ENCODE data around the gene ZAR1L.
A peak's percentile ranks its signal among the peaks of the same experiment; 100 is the strongest.

Gene ZAR1L

DNA sequence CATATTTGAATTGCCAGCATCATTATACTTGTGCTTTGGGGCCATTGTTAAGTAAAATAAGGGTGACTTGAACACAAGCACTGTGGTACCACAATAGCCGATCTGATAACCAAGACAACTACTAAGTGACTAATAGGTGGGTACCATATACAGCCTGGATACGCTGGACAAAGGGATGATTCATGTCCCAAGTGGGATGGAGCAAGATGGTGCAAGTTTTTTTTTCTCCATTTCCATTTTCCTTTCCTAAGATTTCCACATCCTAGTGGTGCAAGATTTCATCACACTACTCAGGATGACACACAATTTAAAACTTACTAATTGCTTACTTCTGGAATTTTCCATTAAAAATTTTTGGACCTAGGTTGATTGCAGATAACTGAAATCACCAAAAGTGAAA, 15.3 kb upstream of the ZAR1L start:
- no peak overlapping the region for H3K4ac ChIP-seq (ENCODE audit: low read depth, low read length)

DNA sequence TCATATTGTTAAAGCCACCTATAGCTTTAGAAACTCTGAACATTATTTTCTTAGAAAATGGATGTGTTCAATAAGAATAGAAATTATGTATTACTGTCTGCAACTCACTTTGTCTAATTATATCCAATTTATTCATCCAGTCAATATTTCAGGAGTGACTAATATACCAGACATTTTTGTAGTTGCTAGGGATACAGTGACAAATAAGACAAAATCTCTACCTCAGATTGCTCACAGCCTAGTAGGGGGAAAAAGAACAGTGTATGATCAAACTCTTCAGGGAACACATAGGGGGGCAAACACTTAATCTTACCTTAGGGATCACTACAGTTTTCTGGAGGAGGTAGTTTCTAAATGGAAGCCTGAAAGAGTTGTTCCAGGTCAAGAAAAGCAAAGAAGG, 8.7 kb upstream of the ZAR1L start:
- H3K14ac ChIP-seq (ENCODE audit: low read length): no peak overlapping the region
- H4K91ac ChIP-seq (ENCODE audit: low read depth, low read length): no peak overlapping the region
- no peak overlapping the region for H2AFZ ChIP-seq (ENCODE audit: insufficient read depth, low read length, poor library complexity)
- no peak overlapping the region for H3K4me3 ChIP-seq (ENCODE audit: low read depth, low read length)
- no peaks in the 10 kb centered on the region for H3K9me3 ChIP-seq (ENCODE audit: insufficient read depth, low read depth, low read length)
- no peak overlapping the region for H4K12ac ChIP-seq (ENCODE audit: low read depth, low read length)
- no peak overlapping the region for H3K18ac ChIP-seq (ENCODE audit: low read length)
- H3K79me1 ChIP-seq (ENCODE audit: low read length): no peaks in the 10 kb centered on the region
- H3K79me2 ChIP-seq (ENCODE audit: control insufficient read depth, insufficient read depth, low read length, poor library complexity): no peaks in the 10 kb centered on the region
- no peaks in the 10 kb centered on the region for H3K4me1 ChIP-seq (ENCODE audit: control insufficient read depth in 1 of 2, insufficient read depth in 2 of 2, low read length in 2 of 2)
- H3K4me2 ChIP-seq (ENCODE audit: low read length): no peak overlapping the region
- H3K27ac ChIP-seq (ENCODE audit: low read depth, low read length): no peak overlapping the region
- peaks cover 3 to 5% of the 10 kb centered on the region in 2 experiments for H3K36me3 ChIP-seq (ENCODE audit: control insufficient read depth in 1 of 2, insufficient read depth in 2 of 2, low read length in 2 of 2)
- no peak overlapping the region for H2AK5ac ChIP-seq (ENCODE audit: low read length)
- no peak overlapping the region for H3K9ac ChIP-seq (ENCODE audit: low read length)
- H3K23ac ChIP-seq (ENCODE audit: low read length): no peak overlapping the region
- no peak overlapping the region for H2BK5ac ChIP-seq (ENCODE audit: low read depth, low read length, poor library complexity)
- H3K4ac ChIP-seq (ENCODE audit: low read depth, low read length): no peak overlapping the region
- no peaks in the 10 kb centered on the region for H3K27me3 ChIP-seq (ENCODE audit: insufficient read depth, low read length)
- no peak overlapping the region for H2BK12ac ChIP-seq (ENCODE audit: low read length)
- H2BK120ac ChIP-seq (ENCODE audit: insufficient read depth, low read length, poor library complexity): no peak overlapping the region
- H4K8ac ChIP-seq (ENCODE audit: low read depth, low read length): no peak overlapping the region
- peak in 1 of 2 donors; percentile 9 for DNase-seq

More for the DNA sequence above, 15.3 kb upstream of the ZAR1L start:
- Histone ChIP-seq H3K27me3 (ENCODE audit: insufficient read depth, low read length) (no peaks in the 10 kb centered on the region), H2BK5ac (ENCODE audit: low read depth, low read length, poor library complexity) (no peak overlapping the region), H3K9ac (ENCODE audit: low read length) (no peak overlapping the region), H3K4me3 (ENCODE audit: low read depth, low read length) (no peak overlapping the region), H3K14ac (ENCODE audit: low read length) (no peak overlapping the region), H2AK5ac (ENCODE audit: low read length) (no peak overlapping the region), H2BK120ac (ENCODE audit: insufficient read depth, low read length, poor library complexity) (no peak overlapping the region), H3K23ac (ENCODE audit: low read length) (no peak overlapping the region), H3K18ac (ENCODE audit: low read length) (no peak overlapping the region), H4K91ac (ENCODE audit: low read depth, low read length) (no peak overlapping the region), H4K8ac (ENCODE audit: low read depth, low read length) (no peak overlapping the region), H3K79me1 (ENCODE audit: low read length) (no peaks in the 10 kb centered on the region), H3K36me3 (ENCODE audit: control insufficient read depth in 1 of 2, insufficient read depth in 2 of 2, low read length in 2 of 2) (peaks cover 2 to 7% of the 10 kb centered on the region in 2 experiments), H3K79me2 (ENCODE audit: control insufficient read depth, insufficient read depth, low read length, poor library complexity) (no peaks in the 10 kb centered on the region), H2BK12ac (ENCODE audit: low read length) (no peak overlapping the region), H3K4me1 (ENCODE audit: control insufficient read depth in 1 of 2, insufficient read depth in 2 of 2, low read length in 2 of 2) (no peaks in the 10 kb centered on the region), H2AFZ (ENCODE audit: insufficient read depth, low read length, poor library complexity) (no peak overlapping the region), H3K9me3 (ENCODE audit: insufficient read depth, low read depth, low read length) (no peaks in the 10 kb centered on the region), H3K4me2 (ENCODE audit: low read length) (no peak overlapping the region), H3K27ac (ENCODE audit: low read depth, low read length) (no peak overlapping the region), H4K12ac (ENCODE audit: low read depth, low read length) (no peak overlapping the region)
- peak; percentile 11 to 41 for DNase-seq
- no CpG with 5 or more reads among the region's 2 CpGs for WGBS (ENCODE audit: extremely low coverage, insufficient coverage, insufficient read length)

- H2BK120ac ChIP-seq (ENCODE audit: insufficient read depth, low read length, poor library complexity): no peak overlapping the region
- H3K36me3 ChIP-seq (ENCODE audit: control insufficient read depth in 1 of 2, insufficient read depth in 2 of 2, low read length in 2 of 2): peaks cover 2 to 3% of the 10 kb centered on the region in 2 experiments
- no peak overlapping the region for H3K4me2 ChIP-seq (ENCODE audit: low read length)
- no peak overlapping the region for H2AFZ ChIP-seq (ENCODE audit: insufficient read depth, low read length, poor library complexity)
- no CpG with 5 or more reads among the region's 4 CpGs for WGBS (ENCODE audit: extremely low coverage, insufficient coverage, insufficient read length)
- H2BK12ac ChIP-seq (ENCODE audit: low read length): no peak overlapping the region
- no peaks in the 10 kb centered on the region for H3K9me3 ChIP-seq (ENCODE audit: insufficient read depth, low read depth, low read length)
- H2BK5ac ChIP-seq (ENCODE audit: low read depth, low read length, poor library complexity): no peak overlapping the region
- H4K91ac ChIP-seq (ENCODE audit: low read depth, low read length): no peak overlapping the region
- H2AK5ac ChIP-seq (ENCODE audit: low read length): no peak overlapping the region
- H3K79me1 ChIP-seq (ENCODE audit: low read length): peaks cover 1% of the 10 kb centered on the region
- no peak overlapping the region for H3K23ac ChIP-seq (ENCODE audit: low read length)
- DNase-seq: no peak
- H3K27me3 ChIP-seq (ENCODE audit: insufficient read depth, low read length): no peaks in the 10 kb centered on the region
- H4K12ac ChIP-seq (ENCODE audit: low read depth, low read length): no peak overlapping the region
- H3K4ac ChIP-seq (ENCODE audit: low read depth, low read length): no peak overlapping the region
- H3K14ac ChIP-seq (ENCODE audit: low read length): no peak overlapping the region
- no peak overlapping the region for H3K9ac ChIP-seq (ENCODE audit: low read length)
- no peaks in the 10 kb centered on the region for H3K4me1 ChIP-seq (ENCODE audit: control insufficient read depth in 1 of 2, insufficient read depth in 2 of 2, low read length in 2 of 2)
- peaks cover under 1% of the 10 kb centered on the region for H3K79me2 ChIP-seq (ENCODE audit: control insufficient read depth, insufficient read depth, low read length, poor library complexity)
- no peak overlapping the region for H3K4me3 ChIP-seq (ENCODE audit: low read depth, low read length)
- no peak overlapping the region for H3K27ac ChIP-seq (ENCODE audit: low read depth, low read length)
- H4K8ac ChIP-seq (ENCODE audit: low read depth, low read length): no peak overlapping the region
- H3K18ac ChIP-seq (ENCODE audit: low read length): no peak overlapping the region
Observed at GRCh38 chr13:32320528-32320927, 5.4 kb upstream of the ZAR1L start.

DNA sequence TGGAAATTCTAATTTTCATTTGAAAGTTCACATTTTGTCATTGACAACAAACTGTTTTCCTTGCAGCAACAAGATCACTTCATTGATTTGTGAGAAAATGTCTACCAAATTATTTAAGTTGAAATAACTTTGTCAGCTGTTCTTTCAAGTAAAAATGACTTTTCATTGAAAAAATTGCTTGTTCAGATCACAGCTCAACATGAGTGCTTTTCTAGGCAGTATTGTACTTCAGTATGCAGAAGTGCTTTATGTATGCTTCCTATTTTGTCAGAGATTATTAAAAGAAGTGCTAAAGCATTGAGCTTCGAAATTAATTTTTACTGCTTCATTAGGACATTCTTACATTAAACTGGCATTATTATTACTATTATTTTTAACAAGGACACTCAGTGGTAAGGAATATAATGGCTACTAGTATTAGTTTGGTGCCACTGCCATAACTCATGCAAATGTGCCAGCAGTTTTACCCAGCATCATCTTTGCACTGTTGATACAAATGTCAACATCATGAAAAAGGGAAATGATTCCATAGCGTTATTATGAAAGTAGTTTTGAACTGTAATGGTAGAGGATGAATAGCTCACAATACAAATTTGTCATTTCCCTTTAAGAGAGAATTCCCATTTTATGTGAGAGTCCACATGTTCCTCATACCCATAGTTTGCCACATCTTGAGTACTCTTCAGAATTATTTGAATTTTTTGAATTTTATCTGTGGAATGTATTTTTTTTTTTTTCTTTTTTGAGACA, 2.7 kb upstream of the ZAR1L start:
- no peak overlapping the region for H3K4ac ChIP-seq (ENCODE audit: low read depth, low read length)
- no peak overlapping the region for H3K4me2 ChIP-seq (ENCODE audit: low read length)
- H4K12ac ChIP-seq (ENCODE audit: low read depth, low read length): no peak overlapping the region
- no peak overlapping the region for H3K4me3 ChIP-seq (ENCODE audit: low read depth, low read length)
- H4K91ac ChIP-seq (ENCODE audit: low read depth, low read length): no peak overlapping the region
- no peak overlapping the region for H3K23ac ChIP-seq (ENCODE audit: low read length)
- no peak overlapping the region for H2BK12ac ChIP-seq (ENCODE audit: low read length)
- H2BK120ac ChIP-seq (ENCODE audit: insufficient read depth, low read length, poor library complexity): no peak overlapping the region
- H3K9ac ChIP-seq (ENCODE audit: low read length): no peak overlapping the region
- no peak overlapping the region for H2BK5ac ChIP-seq (ENCODE audit: low read depth, low read length, poor library complexity)
- no peak overlapping the region for H3K14ac ChIP-seq (ENCODE audit: low read length)
- H2AK5ac ChIP-seq (ENCODE audit: low read length): no peak overlapping the region
- H2AFZ ChIP-seq (ENCODE audit: insufficient read depth, low read length, poor library complexity): no peak overlapping the region
- H3K79me1 ChIP-seq (ENCODE audit: low read length): peaks cover 7% of the 10 kb centered on the region
- peaks cover 2% of the 10 kb centered on the region for H3K79me2 ChIP-seq (ENCODE audit: control insufficient read depth, insufficient read depth, low read length, poor library complexity)
- DNase-seq: peak in 1 of 2 donors; percentile 68
- WGBS (ENCODE audit: extremely low coverage, insufficient coverage, insufficient read length): no CpG with 5 or more reads among the region's 2 CpGs
- H3K18ac ChIP-seq (ENCODE audit: low read length): no peak overlapping the region
- H3K27me3 ChIP-seq (ENCODE audit: insufficient read depth, low read length): no peaks in the 10 kb centered on the region
- no peaks in the 10 kb centered on the region for H3K9me3 ChIP-seq (ENCODE audit: insufficient read depth, low read depth, low read length)
- H3K4me1 ChIP-seq (ENCODE audit: control insufficient read depth in 1 of 2, insufficient read depth in 2 of 2, low read length in 2 of 2): peaks cover 0 to 4% of the 10 kb centered on the region in 2 experiments
- H4K8ac ChIP-seq (ENCODE audit: low read depth, low read length): no peak overlapping the region
- no peaks in the 10 kb centered on the region for H3K36me3 ChIP-seq (ENCODE audit: control insufficient read depth in 1 of 2, insufficient read depth in 2 of 2, low read length in 2 of 2)
- H3K27ac ChIP-seq (ENCODE audit: low read depth, low read length): no peak overlapping the region
